Right lobe of liver (tissue), 6 donors: ENCODE results near the gene TBC1D5. TPM values are rescaled to one million over a fixed set of nuclear protein-coding genes. Genes with fewer than 3 reads are reported as not detected.

ENCODE experiments used
- ATAC-seq, 4 donors: fragments of 200-7000 bp; cut with Tn5 transposase; one replicate each; pipeline ENCODE4 v1.9.1; 2020; ENCODE audit warnings: mild to moderate bottlenecking in 4 of 4, moderate library complexity in 4 of 4
- DNase-seq, 3 donors: peaks; one replicate each; pipeline ENCODE4 v3.0.0-alpha.2; 2020
- H3K27ac ChIP-seq, 3 donors: fragments of 200-600 bp; one replicate each; pipeline ENCODE4 v1.8.0; 2022
- H3K27me3 ChIP-seq, 2 donors: fragments of 200-600 bp; one replicate each; pipeline ENCODE4 v1.8.0; 2022
- H3K36me3 ChIP-seq, 4 donors: fragments of 200-600 bp; sonication (generic) in 1 of 4; one replicate each; pipeline versions ENCODE4 v1.5.1 to v1.8.0; 2017 to 2022; ENCODE audit warnings: control low read depth in 1 of 4
- H3K4me1 ChIP-seq, 4 donors: fragments of 200-600 bp; sonication (generic) in 1 of 4; one replicate each; pipeline versions ENCODE4 v1.5.1 to v1.8.0; 2017 to 2022; ENCODE audit warnings: control low read depth in 1 of 4
- H3K4me3 ChIP-seq, 3 donors: fragments of 200-600 bp; one replicate each; pipeline ENCODE4 v1.8.0; 2022
- H3K9me3 ChIP-seq, 4 donors: fragments of 200-600 bp; sonication (generic) in 1 of 4; one replicate each; pipeline versions ENCODE4 v1.5.1 to v1.8.0; 2017 to 2022; ENCODE audit warnings: control low read depth in 1 of 4
- POLR2A ChIP-seq: fragments of 450-650 bp; IDR thresholded peaks from one replicate; pipeline ENCODE4 v1.6.1; 2017; ENCODE audit warnings: antibody characterized with exemption, mild to moderate bottlenecking
- WGBS: methylation state at CpG from one replicate; pipeline ENCODE4 v1.1.6; 2018; ENCODE audit warnings: low coverage, low lambda C conversion rate; ENCODE audit not compliant: insufficient coverage; ENCODE audit errors: missing lambda C conversion rate; 5-methylcytosine and 5-hydroxymethylcytosine counted together
- intact Hi-C, 2 donors: fragments of 100-400 bp; cut with DNase I; formaldehyde crosslinking; loops; one replicate each; pipeline versions ENCODE4 v1.11.2 to v1.14.1; 2022
- total RNA-seq, 6 experiments: library from RNA; depleted of rRNA in 2 of 6; stranded (reverse); fragments of >200 nt in 2 of 6; fragmentation: NEBNext Ultra II Directional in 3 of 6; extraction: Animal tissue kit (Norgen Biotek cat#: 25700) in 3 of 6; gene quantifications; one replicate each; pipeline versions ENCODE4 v1.1.0 to v1.2.4, GENCODE V29; 2016 to 2023
- TF ChIP-seq, protein P1 (sequence below), 4 donors: fragments of 200-600 bp in 3 of 4; fragments of 450-650 bp in 1 of 4; IDR thresholded peaks; one replicate each; pipeline versions ENCODE4 v1.5.1 to v1.8.0; 2016 to 2022; ENCODE audit warnings: antibody characterized with exemption in 4 of 4, mild to moderate bottlenecking in 2 of 4
- donor health status: DM: no; HTN: yes; CAD: no.
- donor health status: DM: no; HTN: no; CAD: no.
- donor health status: DM: no; HTN: no; CAD: no.
- donor health status: DM: no; HTN: yes; CAD: no.
- donor health status: DM: no; HTN: yes; CAD: no.

TBC1D5 gene
- total RNA-seq, 6 experiments from 2014 or later, result 21.5 to 33.4 (median 27.7) TPM

- no peak overlapping the region for H3K27ac ChIP-seq
- intact Hi-C loops, result no loop called here
- DNase-seq (no peak), ATAC-seq (no peak)
- TF ChIP-seq POLR2A, result no peak
- TF ChIP-seq, protein P1, sequence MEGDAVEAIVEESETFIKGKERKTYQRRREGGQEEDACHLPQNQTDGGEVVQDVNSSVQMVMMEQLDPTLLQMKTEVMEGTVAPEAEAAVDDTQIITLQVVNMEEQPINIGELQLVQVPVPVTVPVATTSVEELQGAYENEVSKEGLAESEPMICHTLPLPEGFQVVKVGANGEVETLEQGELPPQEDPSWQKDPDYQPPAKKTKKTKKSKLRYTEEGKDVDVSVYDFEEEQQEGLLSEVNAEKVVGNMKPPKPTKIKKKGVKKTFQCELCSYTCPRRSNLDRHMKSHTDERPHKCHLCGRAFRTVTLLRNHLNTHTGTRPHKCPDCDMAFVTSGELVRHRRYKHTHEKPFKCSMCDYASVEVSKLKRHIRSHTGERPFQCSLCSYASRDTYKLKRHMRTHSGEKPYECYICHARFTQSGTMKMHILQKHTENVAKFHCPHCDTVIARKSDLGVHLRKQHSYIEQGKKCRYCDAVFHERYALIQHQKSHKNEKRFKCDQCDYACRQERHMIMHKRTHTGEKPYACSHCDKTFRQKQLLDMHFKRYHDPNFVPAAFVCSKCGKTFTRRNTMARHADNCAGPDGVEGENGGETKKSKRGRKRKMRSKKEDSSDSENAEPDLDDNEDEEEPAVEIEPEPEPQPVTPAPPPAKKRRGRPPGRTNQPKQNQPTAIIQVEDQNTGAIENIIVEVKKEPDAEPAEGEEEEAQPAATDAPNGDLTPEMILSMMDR (IDR thresholded peaks at IDR 0.05), result no peak
- peaks cover 0 to 5% (median 0%) of the 10 kb centered on the region in 4 donors for H3K36me3 ChIP-seq
- H3K27me3 ChIP-seq, result no peaks in the 10 kb centered on the region
- H3K4me1 ChIP-seq, result no peaks in the 10 kb centered on the region
- no peaks in the 10 kb centered on the region for H3K9me3 ChIP-seq
- 16% methylated on average over 1 of the region's 1 CpG for WGBS
- H3K4me3 ChIP-seq, result no peak overlapping the region
Measured at GRCh38 chr3:17401912-17402311, 340.5 kb downstream of the TBC1D5 start.

GRCh38 chr3:17399586-17399985 is 342.8 kb downstream of the TBC1D5 start:
- Histone ChIP-seq H3K9me3 (no peaks in the 10 kb centered on the region), H3K36me3 (peaks cover 0 to 5% (median 0%) of the 10 kb centered on the region in 4 donors), H3K27me3 (no peaks in the 10 kb centered on the region), H3K4me1 (no peaks in the 10 kb centered on the region), H3K4me3 (no peak overlapping the region), H3K27ac (no peak overlapping the region)
- no peak for ATAC-seq
- WGBS, result 91% methylated on average over 1 of the region's 1 CpG
- no peak for DNase-seq
- TF ChIP-seq POLR2A, result no peak
- TF ChIP-seq, protein P1 (IDR thresholded peaks at IDR 0.05), result no peak
- intact Hi-C loops, result no loop called here

DNA sequence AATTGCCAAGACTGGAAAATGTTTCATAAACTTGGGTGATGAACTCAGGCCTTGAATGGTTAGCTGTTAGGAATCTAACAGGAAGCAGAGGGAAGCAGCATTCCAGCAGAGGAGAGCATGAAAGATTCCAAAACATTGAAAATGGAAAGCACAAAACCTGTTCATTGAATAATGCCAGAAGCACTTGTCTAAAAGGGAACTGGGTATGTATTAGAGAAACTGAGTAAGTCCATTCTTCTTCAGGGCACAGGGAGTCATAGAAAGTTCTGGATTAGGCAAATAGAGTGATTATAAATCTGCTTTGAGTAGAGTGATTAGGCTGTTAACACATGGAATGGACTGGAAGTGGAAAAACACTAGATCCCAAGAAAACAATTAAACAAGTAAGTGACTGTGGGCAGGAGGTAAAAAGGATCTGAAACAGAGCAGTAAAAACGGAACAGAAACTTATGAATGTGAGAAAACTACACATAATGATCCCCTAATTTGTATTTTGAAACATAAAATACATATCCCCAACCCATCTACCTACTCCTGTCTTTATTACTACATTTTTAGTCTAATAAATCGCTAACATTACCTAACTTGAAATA is 343.4 kb downstream of the TBC1D5 start:
- intact Hi-C loops, result no loop called here
- no peaks in the 10 kb centered on the region for H3K4me1 ChIP-seq
- ATAC-seq, result no peak
- no peaks in the 10 kb centered on the region for H3K9me3 ChIP-seq
- 73% methylated on average over 2 of the region's 2 CpGs for WGBS
- TF ChIP-seq, protein P1 (IDR thresholded peaks at IDR 0.05), result no peak
- TF ChIP-seq POLR2A, result no peak
- no peak overlapping the region for H3K4me3 ChIP-seq
- H3K36me3 ChIP-seq, result peaks cover 0 to 5% (median 0%) of the 10 kb centered on the region in 4 donors
- H3K27me3 ChIP-seq, result no peaks in the 10 kb centered on the region
- H3K27ac ChIP-seq, result no peak overlapping the region
- no peak for DNase-seq

DNA sequence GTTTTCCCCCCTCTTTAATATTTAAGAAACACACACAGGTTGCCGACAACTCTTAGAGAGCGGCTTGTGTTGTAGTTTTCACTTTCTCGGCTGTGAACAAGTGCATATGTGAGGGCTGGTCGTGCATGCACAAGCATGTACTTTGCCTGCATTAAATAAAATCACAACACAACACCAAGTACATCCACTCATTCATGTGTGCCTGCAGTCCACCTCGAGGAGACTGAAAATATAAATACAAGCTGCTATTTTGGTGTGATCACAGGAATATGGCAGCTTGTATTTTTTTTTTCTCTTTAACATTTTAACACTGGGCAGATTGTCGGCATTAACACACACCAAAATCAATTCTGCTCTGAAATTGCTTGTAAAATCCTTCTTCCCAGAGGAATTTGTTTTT is 346.4 kb downstream of the TBC1D5 start:
- WGBS, result 86% methylated on average over 6 of the region's 6 CpGs
- ATAC-seq, result no peak
- intact Hi-C loops, result no loop called here

More for the DNA sequence above, 346.4 kb downstream of the TBC1D5 start:
- H3K4me3 ChIP-seq, result no peak overlapping the region
- no peak for DNase-seq
- H3K27ac ChIP-seq, result no peak overlapping the region
- no peaks in the 10 kb centered on the region for H3K27me3 ChIP-seq
- H3K4me1 ChIP-seq, result no peaks in the 10 kb centered on the region
- TF ChIP-seq POLR2A, result no peak
- TF ChIP-seq, protein P1 (IDR thresholded peaks at IDR 0.05), result no peak
- H3K36me3 ChIP-seq, result no peaks in the 10 kb centered on the region
- no peaks in the 10 kb centered on the region for H3K9me3 ChIP-seq
